HepG2 (cell line): ENCODE results near the gene VPREB3. TPM values are rescaled to one million over a fixed set of nuclear protein-coding genes. Genes with fewer than 3 reads are reported as not detected.

Experiments
- CREB1 ChIP-seq, 2 experiments: fragments of 450-650 bp in 1 of 2; IDR thresholded peaks; 2 replicates each; pipeline ENCODE4 v1.6.1; 2016 to 2017; ENCODE audit warnings: control low read depth in 1 of 2, mild to moderate bottlenecking in 1 of 2, missing compliant biosample characterization in 1 of 2, missing genetic modification characterization in 1 of 2
- EEA1 ChIP-seq: sonication (generic); formaldehyde crosslinking; IDR thresholded peaks from 2 replicates; pipeline ENCODE4 v1.5.1; 2020; ENCODE audit warnings: mild to moderate bottlenecking, missing genetic modification reagents, borderline replicate concordance
- ELF3 ChIP-seq: IDR thresholded peaks from 2 replicates; pipeline ENCODE4 v1.6.1; 2016; ENCODE audit warnings: missing genetic modification reagents, missing compliant biosample characterization
- FOXA3 ChIP-seq: IDR thresholded peaks from 2 replicates; pipeline ENCODE4 v1.6.1; 2016; ENCODE audit warnings: missing genetic modification reagents, missing compliant biosample characterization
- KAT7 ChIP-seq: IDR thresholded peaks from 2 replicates; pipeline ENCODE4 v1.6.1; 2018; ENCODE audit warnings: borderline replicate concordance, missing compliant biosample characterization
- KMT2B ChIP-seq: IDR thresholded peaks from 2 replicates; pipeline ENCODE4 v1.6.1; 2016; ENCODE audit warnings: missing genetic modification reagents, missing compliant biosample characterization
- NCOA5 ChIP-seq: sonication (generic); formaldehyde crosslinking; IDR thresholded peaks from 2 replicates; pipeline ENCODE4 v1.4.0; 2020; ENCODE audit warnings: missing genetic modification reagents
- POLR2AphosphoS5 ChIP-seq: IDR thresholded peaks from 2 replicates; pipeline ENCODE4 v1.6.1; 2012; ENCODE audit warnings: low read depth, low read length
- RBAK ChIP-seq: sonication (generic); formaldehyde crosslinking; IDR thresholded peaks from 2 replicates; pipeline ENCODE4 v1.5.1; 2020; ENCODE audit warnings: mild to moderate bottlenecking, missing genetic modification reagents
- RBFOX2 ChIP-seq: fragments of 200-400 bp; formaldehyde crosslinking; IDR thresholded peaks from 2 replicates; pipeline ENCODE4 v1.6.1; 2017; ENCODE audit warnings: low read depth, mild to moderate bottlenecking, low read length
- U2AF1 ChIP-seq: fragments of 200-400 bp; formaldehyde crosslinking; optimal IDR thresholded peaks from 2 replicates; pipeline ENCODE3; 2017; ENCODE audit warnings: mild to moderate bottlenecking, low read depth, low read length
- ZNF20 ChIP-seq: sonication (generic); formaldehyde crosslinking; IDR thresholded peaks from 2 replicates; pipeline ENCODE4 v1.4.0; 2020; ENCODE audit warnings: mild to moderate bottlenecking, moderate library complexity, missing genetic modification reagents
- ZNF253 ChIP-seq: sonication (generic); formaldehyde crosslinking; IDR thresholded peaks from 2 replicates; pipeline ENCODE4 v1.8.0; 2022; ENCODE audit warnings: mild to moderate bottlenecking, missing genetic modification reagents, borderline replicate concordance
- ZNF674 ChIP-seq: sonication (generic); formaldehyde crosslinking; IDR thresholded peaks from 2 replicates; pipeline ENCODE4 v1.5.0; 2020; ENCODE audit warnings: low read depth, mild to moderate bottlenecking, missing genetic modification reagents
- ZNF777 ChIP-seq: sonication (generic); formaldehyde crosslinking; IDR thresholded peaks from 2 replicates; pipeline ENCODE4 v1.4.0; 2020; ENCODE audit warnings: missing genetic modification reagents
- ZNF850 ChIP-seq: sonication (generic); formaldehyde crosslinking; conservative IDR thresholded peaks from 2 replicates; pipeline ENCODE4 v1.9.0; 2021; ENCODE audit warnings: mild to moderate bottlenecking, missing genetic modification reagents
- ZNF878 ChIP-seq: sonication (generic); formaldehyde crosslinking; IDR thresholded peaks from 2 replicates; pipeline ENCODE4 v1.8.1; 2023; ENCODE audit warnings: mild to moderate bottlenecking, missing genetic modification reagents, moderate library complexity
- ZSCAN30 ChIP-seq: sonication (generic); formaldehyde crosslinking; IDR thresholded peaks from 2 replicates; pipeline ENCODE4 v1.5.0; 2020; ENCODE audit warnings: mild to moderate bottlenecking, missing genetic modification reagents
- polyA plus RNA-seq, 8 experiments: library from polyadenylated mRNA; depleted of rRNA in 3 of 8; stranded (reverse) in 7 of 8; unstranded in 1 of 8; fragments of >200 nt; fragmentation: Illumina TruSeq in 4 of 8; extraction: Trizol in 4 of 8; gene quantifications; 2 replicates each; pipeline versions ENCODE4 v1.2.1 to v1.2.3, GENCODE V29; 2011 to 2016; ENCODE audit warnings: low read depth in 4 of 8, missing spikeins in 1 of 8, mixed read lengths in 1 of 8; ENCODE audit not compliant: insufficient read depth in 1 of 8
- total RNA-seq, 5 experiments: library from RNA; depleted of rRNA; stranded (reverse); fragments of >200 nt; fragmentation: Illumina TruSeq; extraction: Trizol; gene quantifications; 2 replicates each; pipeline ENCODE4 v1.2.3, GENCODE V29; 2016; ENCODE audit warnings: low read depth in 1 of 5
- TF ChIP-seq, protein P1 (sequence below): sonication (generic); formaldehyde crosslinking; IDR thresholded peaks from 2 replicates; pipeline ENCODE4 v1.5.0; 2020; ENCODE audit warnings: missing genetic modification reagents
- TF ChIP-seq, protein P2 (sequence below): sonication (generic); formaldehyde crosslinking; IDR thresholded peaks from 2 replicates; pipeline ENCODE4 v1.4.0; 2020; ENCODE audit warnings: missing genetic modification reagents, borderline replicate concordance
- TF ChIP-seq, protein P3 (sequence below): sonication (generic); formaldehyde crosslinking; IDR thresholded peaks from 2 replicates; pipeline ENCODE4 v1.8.1; 2023; ENCODE audit warnings: missing genetic modification reagents, mild to moderate bottlenecking, borderline replicate concordance
- TF ChIP-seq, protein P4 (sequence below): fragments of 450-650 bp; IDR thresholded peaks from 2 replicates; pipeline ENCODE4 v1.6.1; 2017

Gene VPREB3
- total and polyA plus RNA-seq, 2 of the 13 experiments (the other 11 are each of a cell fraction or from before 2014, with no cell fraction given) = 0.22 TPM; not detected in 1

DNA sequence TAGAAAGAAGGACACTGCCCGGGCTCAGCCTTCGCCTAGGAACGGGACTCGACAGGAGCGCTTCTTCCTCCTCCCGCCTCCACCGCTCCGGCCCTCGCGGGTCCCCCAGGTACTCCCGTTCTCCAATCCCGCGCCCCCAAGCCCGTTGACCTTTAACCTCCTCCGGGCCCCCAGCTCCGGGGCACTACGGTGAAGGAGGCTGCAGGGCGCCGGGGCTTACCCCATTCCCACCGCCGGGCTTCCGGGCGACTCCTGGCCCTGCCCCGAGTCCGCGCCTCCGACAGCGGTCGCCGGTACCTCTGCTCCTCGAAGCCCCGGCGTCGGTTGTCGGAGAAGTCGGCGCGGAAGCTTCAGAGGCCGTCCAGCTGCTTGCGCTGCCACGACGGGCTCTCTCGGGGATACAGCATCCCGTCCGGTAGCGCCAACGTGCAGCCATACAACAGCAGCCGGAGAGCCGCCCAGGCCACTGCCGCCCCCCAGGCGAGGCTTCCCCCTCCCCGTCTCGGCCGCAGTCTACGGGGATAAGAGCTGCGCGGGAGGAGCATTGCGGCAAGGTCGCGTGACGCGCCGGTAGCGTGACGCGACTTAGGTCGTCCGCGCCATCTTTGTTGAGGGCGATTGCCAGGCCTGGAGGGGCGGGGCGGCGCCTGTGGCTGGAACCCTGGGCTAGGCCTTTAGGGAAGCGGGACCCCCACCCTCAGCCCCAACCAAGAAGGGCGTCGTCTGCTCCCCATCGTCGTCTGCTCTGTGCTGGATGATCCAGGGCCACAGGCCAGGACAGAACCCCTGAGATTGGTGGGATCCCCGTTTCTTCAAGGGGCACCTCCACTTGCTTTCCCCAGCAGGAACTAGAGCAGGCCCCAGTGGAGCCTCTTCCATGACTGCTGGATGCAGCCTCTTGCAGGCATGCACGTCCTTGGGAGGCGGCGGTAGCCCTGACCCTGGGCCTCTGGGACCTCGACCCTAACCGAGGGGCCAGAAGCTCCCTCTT lies 37.1 kb downstream of the VPREB3 start (continued):
- TF ChIP-seq, protein P1, sequence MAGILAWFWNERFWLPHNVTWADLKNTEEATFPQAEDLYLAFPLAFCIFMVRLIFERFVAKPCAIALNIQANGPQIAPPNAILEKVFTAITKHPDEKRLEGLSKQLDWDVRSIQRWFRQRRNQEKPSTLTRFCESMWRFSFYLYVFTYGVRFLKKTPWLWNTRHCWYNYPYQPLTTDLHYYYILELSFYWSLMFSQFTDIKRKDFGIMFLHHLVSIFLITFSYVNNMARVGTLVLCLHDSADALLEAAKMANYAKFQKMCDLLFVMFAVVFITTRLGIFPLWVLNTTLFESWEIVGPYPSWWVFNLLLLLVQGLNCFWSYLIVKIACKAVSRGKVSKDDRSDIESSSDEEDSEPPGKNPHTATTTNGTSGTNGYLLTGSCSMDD (CRISPR knock-in tag) = no peak
- TF ChIP-seq CREB1 (IDR thresholded peaks at IDR 0.05) (peak; percentile 96), CREB1 (CRISPR knock-in tag; IDR thresholded peaks at IDR 0.05) (peak; percentile 98), ZSCAN30 (CRISPR knock-in tag) (no peak), EEA1 (CRISPR knock-in tag) (peak; percentile 35; the same call in 1 of the 2 replicates), ZNF878 (CRISPR knock-in tag) (no peak), ZNF850 (CRISPR knock-in tag) (no peak), ZNF674 (CRISPR knock-in tag) (0 out of 2 replicates have a peak, but pooled peaks have one; percentile 47), U2AF1 (peak; percentile 37), ZNF777 (CRISPR knock-in tag) (peak; percentile 99), ZNF253 (peak; percentile 89; the same call in 1 of the 2 replicates), RBAK (CRISPR knock-in tag) (no peak), ZNF20 (CRISPR knock-in tag) (0 out of 2 replicates have a peak, but pooled peaks have one; percentile 46), FOXA3 (CRISPR knock-in tag) (peak; percentile 43), KAT7 (peak; percentile 67; the same call in 1 of the 2 replicates), RBFOX2 (peak; percentile 92), NCOA5 (CRISPR knock-in tag) (no peak), KMT2B (CRISPR knock-in tag) (peak; percentile 87), ELF3 (CRISPR knock-in tag) (0 out of 2 replicates have a peak, but pooled peaks have one; percentile 42), POLR2AphosphoS5 (peak; percentile 78)
- TF ChIP-seq, protein P2, sequence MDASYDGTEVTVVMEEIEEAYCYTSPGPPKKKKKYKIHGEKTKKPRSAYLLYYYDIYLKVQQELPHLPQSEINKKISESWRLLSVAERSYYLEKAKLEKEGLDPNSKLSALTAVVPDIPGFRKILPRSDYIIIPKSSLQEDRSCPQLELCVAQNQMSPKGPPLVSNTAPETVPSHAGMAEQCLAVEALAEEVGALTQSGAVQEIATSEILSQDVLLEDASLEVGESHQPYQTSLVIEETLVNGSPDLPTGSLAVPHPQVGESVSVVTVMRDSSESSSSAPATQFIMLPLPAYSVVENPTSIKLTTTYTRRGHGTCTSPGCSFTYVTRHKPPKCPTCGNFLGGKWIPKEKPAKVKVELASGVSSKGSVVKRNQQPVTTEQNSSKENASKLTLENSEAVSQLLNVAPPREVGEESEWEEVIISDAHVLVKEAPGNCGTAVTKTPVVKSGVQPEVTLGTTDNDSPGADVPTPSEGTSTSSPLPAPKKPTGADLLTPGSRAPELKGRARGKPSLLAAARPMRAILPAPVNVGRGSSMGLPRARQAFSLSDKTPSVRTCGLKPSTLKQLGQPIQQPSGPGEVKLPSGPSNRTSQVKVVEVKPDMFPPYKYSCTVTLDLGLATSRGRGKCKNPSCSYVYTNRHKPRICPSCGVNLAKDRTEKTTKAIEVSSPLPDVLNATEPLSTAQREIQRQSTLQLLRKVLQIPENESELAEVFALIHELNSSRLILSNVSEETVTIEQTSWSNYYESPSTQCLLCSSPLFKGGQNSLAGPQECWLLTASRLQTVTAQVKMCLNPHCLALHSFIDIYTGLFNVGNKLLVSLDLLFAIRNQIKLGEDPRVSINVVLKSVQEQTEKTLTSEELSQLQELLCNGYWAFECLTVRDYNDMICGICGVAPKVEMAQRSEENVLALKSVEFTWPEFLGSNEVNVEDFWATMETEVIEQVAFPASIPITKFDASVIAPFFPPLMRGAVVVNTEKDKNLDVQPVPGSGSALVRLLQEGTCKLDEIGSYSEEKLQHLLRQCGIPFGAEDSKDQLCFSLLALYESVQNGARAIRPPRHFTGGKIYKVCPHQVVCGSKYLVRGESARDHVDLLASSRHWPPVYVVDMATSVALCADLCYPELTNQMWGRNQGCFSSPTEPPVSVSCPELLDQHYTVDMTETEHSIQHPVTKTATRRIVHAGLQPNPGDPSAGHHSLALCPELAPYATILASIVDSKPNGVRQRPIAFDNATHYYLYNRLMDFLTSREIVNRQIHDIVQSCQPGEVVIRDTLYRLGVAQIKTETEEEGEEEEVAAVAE (CRISPR knock-in tag) = no peak; the same call in 1 of the 2 replicates
- TF ChIP-seq, protein P3, sequence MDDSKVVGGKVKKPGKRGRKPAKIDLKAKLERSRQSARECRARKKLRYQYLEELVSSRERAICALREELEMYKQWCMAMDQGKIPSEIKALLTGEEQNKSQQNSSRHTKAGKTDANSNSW = peak; percentile 67; the same call in 1 of the 2 replicates
- TF ChIP-seq, protein P4, sequence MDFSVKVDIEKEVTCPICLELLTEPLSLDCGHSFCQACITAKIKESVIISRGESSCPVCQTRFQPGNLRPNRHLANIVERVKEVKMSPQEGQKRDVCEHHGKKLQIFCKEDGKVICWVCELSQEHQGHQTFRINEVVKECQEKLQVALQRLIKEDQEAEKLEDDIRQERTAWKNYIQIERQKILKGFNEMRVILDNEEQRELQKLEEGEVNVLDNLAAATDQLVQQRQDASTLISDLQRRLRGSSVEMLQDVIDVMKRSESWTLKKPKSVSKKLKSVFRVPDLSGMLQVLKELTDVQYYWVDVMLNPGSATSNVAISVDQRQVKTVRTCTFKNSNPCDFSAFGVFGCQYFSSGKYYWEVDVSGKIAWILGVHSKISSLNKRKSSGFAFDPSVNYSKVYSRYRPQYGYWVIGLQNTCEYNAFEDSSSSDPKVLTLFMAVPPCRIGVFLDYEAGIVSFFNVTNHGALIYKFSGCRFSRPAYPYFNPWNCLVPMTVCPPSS = no peak
